ENCODE data around the gene USP3. TPM values are rescaled to one million over a fixed set of nuclear protein-coding genes. Genes with fewer than 3 reads are reported as not detected.

Gene USP3
- total RNA-seq, 4 donors from 2014 or later: 74.0 to 90.9 (median 75.5) TPM

DNA sequence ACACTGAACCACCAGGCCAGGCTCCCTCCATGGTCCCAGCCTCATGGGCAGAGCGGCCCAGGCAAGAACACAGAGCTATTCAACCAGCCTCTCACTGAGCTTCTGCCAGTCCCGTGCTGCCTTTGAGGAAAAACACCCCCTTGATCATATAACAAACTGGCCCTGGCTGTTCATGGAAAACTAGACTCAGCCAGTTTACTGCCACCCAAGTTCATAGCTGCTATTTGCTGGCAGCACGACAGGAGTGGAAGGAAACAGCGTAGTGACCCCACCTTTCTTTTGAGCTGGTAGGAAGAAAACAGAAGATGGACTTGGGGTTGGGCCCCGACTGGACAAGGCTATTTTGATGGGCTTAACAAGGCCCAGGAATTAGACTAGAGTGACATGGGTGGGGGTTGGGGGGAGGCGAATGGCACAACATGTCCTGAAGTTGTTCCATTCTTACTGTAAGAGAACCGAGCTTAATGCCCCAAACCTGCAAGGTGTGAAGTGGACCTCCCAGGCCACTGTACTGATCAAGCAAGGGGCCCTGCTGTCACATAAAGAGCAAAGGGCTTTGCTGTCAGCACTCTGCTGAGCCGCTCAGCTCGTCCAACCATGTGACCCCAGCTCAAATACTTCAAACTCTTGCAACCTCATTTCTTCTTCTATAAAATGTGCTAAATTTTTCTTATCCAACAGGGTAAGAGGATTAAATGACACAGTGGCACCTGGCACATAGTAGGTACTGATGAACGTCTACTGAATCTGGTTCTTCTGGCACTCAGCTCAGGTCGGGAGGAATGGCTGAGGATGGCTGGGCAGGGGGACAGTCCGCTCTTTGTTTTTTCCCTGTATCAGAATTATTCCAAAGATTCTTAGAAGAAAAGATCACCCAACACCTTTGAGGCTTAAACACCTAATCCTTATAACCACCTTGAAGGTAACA, 94.3 kb downstream of the USP3 start:
- TF ChIP-seq CTCF (IDR thresholded peaks at IDR 0.05; ENCODE audit: low read depth): no peak

- TF ChIP-seq CTCF (IDR thresholded peaks at IDR 0.05; ENCODE audit: low read depth): no peak
These were observed 95.1 kb downstream of the USP3 start for GRCh38 chr15:63599401-63600000.

- TF ChIP-seq CTCF (IDR thresholded peaks at IDR 0.05; ENCODE audit: low read depth): no peak
These were observed 95.7 kb downstream of the USP3 start for GRCh38 chr15:63600001-63600615.

DNA sequence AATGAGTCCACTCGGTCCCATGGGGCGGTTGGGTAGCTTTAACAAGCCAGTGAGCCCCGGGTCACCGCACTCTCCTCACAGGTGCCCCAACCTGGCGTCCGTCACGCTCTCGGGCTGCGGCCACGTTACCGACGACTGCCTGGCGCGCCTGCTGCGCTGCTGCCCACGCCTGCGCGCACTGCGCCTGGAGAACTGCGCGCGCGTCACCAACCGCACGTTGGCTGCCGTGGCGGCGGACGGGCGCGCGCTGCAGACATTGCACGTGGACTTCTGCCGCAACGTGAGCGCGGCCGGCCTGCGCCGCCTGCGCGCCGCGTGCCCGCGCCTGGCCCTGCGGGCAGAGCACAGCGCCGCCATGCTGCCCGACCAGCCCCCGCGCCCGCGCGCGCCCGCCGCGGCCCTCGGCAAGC, 96.2 kb downstream of the USP3 start:
- no peak for TF ChIP-seq CTCF (IDR thresholded peaks at IDR 0.05; ENCODE audit: low read depth)

GRCh38 chr15:63601026-63601703, 96.8 kb downstream of the USP3 start:
- no peak for TF ChIP-seq CTCF (IDR thresholded peaks at IDR 0.05; ENCODE audit: low read depth)

GRCh38 chr15:63601704-63602185, 97.4 kb downstream of the USP3 start:
- TF ChIP-seq CTCF (IDR thresholded peaks at IDR 0.05; ENCODE audit: low read depth): no peak
